HepG2 (cell line): ENCODE measurements around the gene ST6GALNAC4. TPM values are rescaled to one million over a fixed set of nuclear protein-coding genes. Genes with fewer than 3 reads are reported as not detected.
A peak's percentile ranks its signal among the peaks of the same experiment; 100 is the strongest.

Experiments
- ATM ChIP-seq: fragments of 450-650 bp; IDR thresholded peaks from 2 replicates; pipeline ENCODE4 v1.7.1; 2017; ENCODE audit warnings: mild to moderate bottlenecking, borderline replicate concordance
- FOXJ3 ChIP-seq: sonication (generic); formaldehyde crosslinking; IDR thresholded peaks from 2 replicates; pipeline ENCODE4 v1.4.0; 2020; ENCODE audit warnings: missing genetic modification reagents, mild to moderate bottlenecking, borderline replicate concordance
- FOXK1 ChIP-seq: sonication (generic); formaldehyde crosslinking; IDR thresholded peaks from 2 replicates; pipeline ENCODE4 v1.4.0; 2020; ENCODE audit warnings: low read depth, missing genetic modification reagents, borderline replicate concordance
- KDM1A ChIP-seq: IDR thresholded peaks from 2 replicates; pipeline ENCODE4 v1.6.1; 2016; ENCODE audit warnings: missing compliant biosample characterization
- KLF9 ChIP-seq: IDR thresholded peaks from 2 replicates; pipeline ENCODE4 v1.6.1; 2016; ENCODE audit warnings: low read depth
- MBNL3 ChIP-seq: fragments of 250-450 bp; sonication (Bioruptor Pico); conservative IDR thresholded peaks from 2 replicates; pipeline ENCODE4 v1.8.0; 2022; ENCODE audit warnings: mild to moderate bottlenecking, inconsistent platforms
- MIER2 ChIP-seq: IDR thresholded peaks from 2 replicates; pipeline ENCODE4 v1.6.1; 2016; ENCODE audit warnings: missing biosample characterization, missing genetic modification reagents
- MTA1 ChIP-seq: sonication (generic); formaldehyde crosslinking; IDR thresholded peaks from 2 replicates; pipeline ENCODE4 v1.4.0; 2020; ENCODE audit warnings: missing genetic modification reagents, mild to moderate bottlenecking, borderline replicate concordance
- NKX3-1 ChIP-seq: sonication (generic); formaldehyde crosslinking; IDR thresholded peaks from 2 replicates; pipeline ENCODE4 v1.5.0; 2020; ENCODE audit warnings: missing genetic modification reagents
- PCBP2 ChIP-seq: fragments of 200-400 bp; formaldehyde crosslinking; optimal IDR thresholded peaks from 2 replicates; pipeline ENCODE3; 2018; ENCODE audit warnings: low read length, low read depth; ENCODE audit not compliant: poor library complexity, severe bottlenecking
- RFX3 ChIP-seq: IDR thresholded peaks from 2 replicates; pipeline ENCODE4 v1.6.1; 2016; ENCODE audit warnings: missing biosample characterization, missing genetic modification reagents
- RXRA ChIP-seq: sonication (generic); formaldehyde crosslinking; IDR thresholded peaks from 2 replicates; pipeline ENCODE4 v1.5.1; 2020; ENCODE audit warnings: missing genetic modification reagents
- SP4 ChIP-seq: sonication (generic); formaldehyde crosslinking; IDR thresholded peaks from 2 replicates; pipeline ENCODE4 v1.8.1; 2023; ENCODE audit warnings: mild to moderate bottlenecking, missing genetic modification reagents
- ZBTB7B ChIP-seq: sonication (generic); formaldehyde crosslinking; IDR thresholded peaks from 2 replicates; pipeline ENCODE4 v1.4.0; 2020; ENCODE audit warnings: missing genetic modification reagents
- ZFYVE20 ChIP-seq: sonication (generic); formaldehyde crosslinking; IDR thresholded peaks from 2 replicates; pipeline ENCODE4 v1.8.0; 2023; ENCODE audit warnings: low read depth, mild to moderate bottlenecking, moderate library complexity, missing genetic modification reagents, borderline replicate concordance
- ZMYM2 ChIP-seq: sonication (generic); formaldehyde crosslinking; IDR thresholded peaks from 2 replicates; pipeline ENCODE4 v1.8.0; 2022; ENCODE audit warnings: mild to moderate bottlenecking, missing genetic modification reagents
- ZNF101 ChIP-seq: sonication (generic); formaldehyde crosslinking; IDR thresholded peaks from 2 replicates; pipeline ENCODE4 v1.4.0; 2020; ENCODE audit warnings: mild to moderate bottlenecking, low read depth, missing genetic modification reagents, borderline replicate concordance
- ZNF235 ChIP-seq: sonication (generic); formaldehyde crosslinking; IDR thresholded peaks from 2 replicates; pipeline ENCODE4 v1.8.1; 2023; ENCODE audit warnings: mild to moderate bottlenecking, missing genetic modification reagents, borderline replicate concordance
- ZNF251 ChIP-seq: sonication (generic); formaldehyde crosslinking; IDR thresholded peaks from 2 replicates; pipeline ENCODE4 v1.9.0; 2021; ENCODE audit warnings: mild to moderate bottlenecking, missing genetic modification reagents
- ZNF644 ChIP-seq: IDR thresholded peaks from 2 replicates; pipeline ENCODE4 v1.6.1; 2016; ENCODE audit warnings: low read depth
- ZNF781 ChIP-seq: sonication (generic); formaldehyde crosslinking; IDR thresholded peaks from 2 replicates; pipeline ENCODE4 v1.5.1; 2020; ENCODE audit warnings: borderline replicate concordance, mild to moderate bottlenecking, missing genetic modification reagents; ENCODE audit errors: not compliant biosample characterization
- ZSCAN9 ChIP-seq: IDR thresholded peaks from 2 replicates; pipeline ENCODE4 v1.6.1; 2016; ENCODE audit warnings: borderline replicate concordance
- polyA plus RNA-seq, 8 experiments: library from polyadenylated mRNA; depleted of rRNA in 3 of 8; stranded (reverse) in 7 of 8; unstranded in 1 of 8; fragments of >200 nt; fragmentation: Illumina TruSeq in 4 of 8; extraction: Trizol in 4 of 8; gene quantifications; 2 replicates each; pipeline versions ENCODE4 v1.2.1 to v1.2.3, GENCODE V29; 2011 to 2016; ENCODE audit warnings: low read depth in 4 of 8, missing spikeins in 1 of 8, mixed read lengths in 1 of 8; ENCODE audit not compliant: insufficient read depth in 1 of 8
- total RNA-seq, 5 experiments: library from RNA; depleted of rRNA; stranded (reverse); fragments of >200 nt; fragmentation: Illumina TruSeq; extraction: Trizol; gene quantifications; 2 replicates each; pipeline ENCODE4 v1.2.3, GENCODE V29; 2016; ENCODE audit warnings: low read depth in 1 of 5
- TF ChIP-seq, protein P1 (sequence below): IDR thresholded peaks from 2 replicates; pipeline ENCODE4 v1.6.1; 2016; ENCODE audit warnings: missing compliant biosample characterization, missing genetic modification reagents, borderline replicate concordance
- TF ChIP-seq, protein P2 (sequence below): sonication (generic); formaldehyde crosslinking; IDR thresholded peaks from 2 replicates; pipeline ENCODE4 v1.4.0; 2020; ENCODE audit warnings: missing genetic modification reagents, mild to moderate bottlenecking, borderline replicate concordance
- TF ChIP-seq, protein P3 (sequence below): sonication (generic); formaldehyde crosslinking; IDR thresholded peaks from 2 replicates; pipeline ENCODE4 v1.5.1; 2020; ENCODE audit warnings: mild to moderate bottlenecking, missing genetic modification reagents, moderate library complexity

The ST6GALNAC4 gene
- total and polyA plus RNA-seq, 2 of the 13 experiments (the other 11 are each of a cell fraction or from before 2014, with no cell fraction given), result 18.8 to 27.7 TPM

DNA sequence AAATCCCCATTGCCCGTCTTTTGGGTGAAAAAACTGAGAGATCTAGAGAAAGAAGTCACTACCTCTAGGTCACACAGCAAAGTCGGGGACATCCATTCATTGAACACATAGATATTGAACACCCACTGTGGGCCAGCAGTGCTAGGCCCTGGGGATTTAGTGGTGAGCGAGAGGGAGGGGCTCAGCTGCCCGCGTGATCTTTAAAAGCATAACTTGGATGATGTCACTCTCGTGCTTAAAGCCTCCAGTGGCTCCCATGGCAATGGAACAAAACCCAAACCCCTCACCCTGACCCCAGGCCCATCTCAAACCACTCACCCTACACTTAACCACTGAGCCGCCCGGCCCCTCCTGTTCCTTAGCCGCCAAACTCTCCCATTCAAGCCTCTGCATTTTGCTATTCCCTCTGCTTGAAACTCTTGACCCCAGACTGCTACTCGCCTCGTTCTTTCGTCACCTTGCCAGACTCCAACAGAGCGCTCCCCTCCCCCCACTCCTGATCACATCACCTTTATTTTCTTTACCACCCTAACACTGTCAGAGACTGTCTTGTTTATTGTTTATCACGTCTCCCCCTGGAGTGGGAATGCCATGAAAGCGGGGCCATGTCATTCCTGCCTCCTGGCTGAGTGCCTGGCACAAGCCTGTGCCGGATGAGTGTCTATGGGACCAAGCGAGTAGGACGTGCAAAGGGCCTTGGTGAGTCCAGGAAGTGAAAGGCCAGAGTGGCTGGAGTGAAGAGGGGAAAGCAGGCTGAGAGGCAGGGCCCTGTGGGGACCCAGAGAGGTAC, 14.4 kb upstream of the ST6GALNAC4 start (continued):
- TF ChIP-seq RXRA (CRISPR knock-in tag), result peak; percentile 52; the same call in 1 of the 2 replicates
- TF ChIP-seq, protein P1, sequence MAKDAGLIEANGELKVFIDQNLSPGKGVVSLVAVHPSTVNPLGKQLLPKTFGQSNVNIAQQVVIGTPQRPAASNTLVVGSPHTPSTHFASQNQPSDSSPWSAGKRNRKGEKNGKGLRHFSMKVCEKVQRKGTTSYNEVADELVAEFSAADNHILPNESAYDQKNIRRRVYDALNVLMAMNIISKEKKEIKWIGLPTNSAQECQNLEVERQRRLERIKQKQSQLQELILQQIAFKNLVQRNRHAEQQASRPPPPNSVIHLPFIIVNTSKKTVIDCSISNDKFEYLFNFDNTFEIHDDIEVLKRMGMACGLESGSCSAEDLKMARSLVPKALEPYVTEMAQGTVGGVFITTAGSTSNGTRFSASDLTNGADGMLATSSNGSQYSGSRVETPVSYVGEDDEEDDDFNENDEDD (CRISPR knock-in tag), result no peak
- TF ChIP-seq ZFYVE20 (CRISPR knock-in tag), result no peak
- no peak for TF ChIP-seq ZBTB7B (CRISPR knock-in tag)
- no peak for TF ChIP-seq NKX3-1
- TF ChIP-seq PCBP2, result peak; percentile 36
- 0 out of 2 replicates have a peak, but pooled peaks have one; percentile 8 for TF ChIP-seq ZNF644 (CRISPR knock-in tag)
- no peak for TF ChIP-seq ZNF251 (CRISPR knock-in tag)
- TF ChIP-seq KDM1A (CRISPR knock-in tag), result no peak
- no peak for TF ChIP-seq RFX3 (CRISPR knock-in tag)
- TF ChIP-seq ZSCAN9 (CRISPR knock-in tag), result no peak
- TF ChIP-seq KLF9 (CRISPR knock-in tag), result no peak
- no peak for TF ChIP-seq ZNF235
- TF ChIP-seq MTA1 (CRISPR knock-in tag), result 0 out of 2 replicates have a peak, but pooled peaks have one; percentile 36
- TF ChIP-seq, protein P2, sequence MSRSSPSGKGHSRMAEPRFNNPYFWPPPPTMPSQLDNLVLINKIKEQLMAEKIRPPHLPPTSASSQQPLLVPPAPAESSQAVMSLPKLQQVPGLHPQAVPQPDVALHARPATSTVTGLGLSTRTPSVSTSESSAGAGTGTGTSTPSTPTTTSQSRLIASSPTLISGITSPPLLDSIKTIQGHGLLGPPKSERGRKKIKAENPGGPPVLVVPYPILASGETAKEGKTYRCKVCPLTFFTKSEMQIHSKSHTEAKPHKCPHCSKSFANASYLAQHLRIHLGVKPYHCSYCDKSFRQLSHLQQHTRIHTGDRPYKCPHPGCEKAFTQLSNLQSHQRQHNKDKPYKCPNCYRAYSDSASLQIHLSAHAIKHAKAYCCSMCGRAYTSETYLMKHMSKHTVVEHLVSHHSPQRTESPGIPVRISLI, result no peak
- 0 out of 2 replicates have a peak, but pooled peaks have one; percentile 20 for TF ChIP-seq FOXK1
- no peak for TF ChIP-seq MBNL3
- no peak for TF ChIP-seq ATM
- TF ChIP-seq SP4 (CRISPR knock-in tag), result no peak; the same call in 1 of the 2 replicates
- no peak for TF ChIP-seq ZMYM2 (CRISPR knock-in tag)
- no peak for TF ChIP-seq MIER2 (CRISPR knock-in tag)
- TF ChIP-seq, protein P3, sequence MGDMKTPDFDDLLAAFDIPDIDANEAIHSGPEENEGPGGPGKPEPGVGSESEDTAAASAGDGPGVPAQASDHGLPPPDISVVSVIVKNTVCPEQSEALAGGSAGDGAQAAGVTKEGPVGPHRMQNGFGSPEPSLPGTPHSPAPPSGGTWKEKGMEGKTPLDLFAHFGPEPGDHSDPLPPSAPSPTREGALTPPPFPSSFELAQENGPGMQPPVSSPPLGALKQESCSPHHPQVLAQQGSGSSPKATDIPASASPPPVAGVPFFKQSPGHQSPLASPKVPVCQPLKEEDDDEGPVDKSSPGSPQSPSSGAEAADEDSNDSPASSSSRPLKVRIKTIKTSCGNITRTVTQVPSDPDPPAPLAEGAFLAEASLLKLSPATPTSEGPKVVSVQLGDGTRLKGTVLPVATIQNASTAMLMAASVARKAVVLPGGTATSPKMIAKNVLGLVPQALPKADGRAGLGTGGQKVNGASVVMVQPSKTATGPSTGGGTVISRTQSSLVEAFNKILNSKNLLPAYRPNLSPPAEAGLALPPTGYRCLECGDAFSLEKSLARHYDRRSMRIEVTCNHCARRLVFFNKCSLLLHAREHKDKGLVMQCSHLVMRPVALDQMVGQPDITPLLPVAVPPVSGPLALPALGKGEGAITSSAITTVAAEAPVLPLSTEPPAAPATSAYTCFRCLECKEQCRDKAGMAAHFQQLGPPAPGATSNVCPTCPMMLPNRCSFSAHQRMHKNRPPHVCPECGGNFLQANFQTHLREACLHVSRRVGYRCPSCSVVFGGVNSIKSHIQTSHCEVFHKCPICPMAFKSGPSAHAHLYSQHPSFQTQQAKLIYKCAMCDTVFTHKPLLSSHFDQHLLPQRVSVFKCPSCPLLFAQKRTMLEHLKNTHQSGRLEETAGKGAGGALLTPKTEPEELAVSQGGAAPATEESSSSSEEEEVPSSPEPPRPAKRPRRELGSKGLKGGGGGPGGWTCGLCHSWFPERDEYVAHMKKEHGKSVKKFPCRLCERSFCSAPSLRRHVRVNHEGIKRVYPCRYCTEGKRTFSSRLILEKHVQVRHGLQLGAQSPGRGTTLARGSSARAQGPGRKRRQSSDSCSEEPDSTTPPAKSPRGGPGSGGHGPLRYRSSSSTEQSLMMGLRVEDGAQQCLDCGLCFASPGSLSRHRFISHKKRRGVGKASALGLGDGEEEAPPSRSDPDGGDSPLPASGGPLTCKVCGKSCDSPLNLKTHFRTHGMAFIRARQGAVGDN (CRISPR knock-in tag), result peak; percentile 37
- TF ChIP-seq FOXJ3, result no peak
- no peak for TF ChIP-seq ZNF101 (CRISPR knock-in tag)
- no peak for TF ChIP-seq ZNF781 (CRISPR knock-in tag)
